ENCODE measurements around the gene CCDC80. TPM values are rescaled to one million over a fixed set of nuclear protein-coding genes. Genes with fewer than 3 reads are reported as not detected.

Gene CCDC80, protein sequence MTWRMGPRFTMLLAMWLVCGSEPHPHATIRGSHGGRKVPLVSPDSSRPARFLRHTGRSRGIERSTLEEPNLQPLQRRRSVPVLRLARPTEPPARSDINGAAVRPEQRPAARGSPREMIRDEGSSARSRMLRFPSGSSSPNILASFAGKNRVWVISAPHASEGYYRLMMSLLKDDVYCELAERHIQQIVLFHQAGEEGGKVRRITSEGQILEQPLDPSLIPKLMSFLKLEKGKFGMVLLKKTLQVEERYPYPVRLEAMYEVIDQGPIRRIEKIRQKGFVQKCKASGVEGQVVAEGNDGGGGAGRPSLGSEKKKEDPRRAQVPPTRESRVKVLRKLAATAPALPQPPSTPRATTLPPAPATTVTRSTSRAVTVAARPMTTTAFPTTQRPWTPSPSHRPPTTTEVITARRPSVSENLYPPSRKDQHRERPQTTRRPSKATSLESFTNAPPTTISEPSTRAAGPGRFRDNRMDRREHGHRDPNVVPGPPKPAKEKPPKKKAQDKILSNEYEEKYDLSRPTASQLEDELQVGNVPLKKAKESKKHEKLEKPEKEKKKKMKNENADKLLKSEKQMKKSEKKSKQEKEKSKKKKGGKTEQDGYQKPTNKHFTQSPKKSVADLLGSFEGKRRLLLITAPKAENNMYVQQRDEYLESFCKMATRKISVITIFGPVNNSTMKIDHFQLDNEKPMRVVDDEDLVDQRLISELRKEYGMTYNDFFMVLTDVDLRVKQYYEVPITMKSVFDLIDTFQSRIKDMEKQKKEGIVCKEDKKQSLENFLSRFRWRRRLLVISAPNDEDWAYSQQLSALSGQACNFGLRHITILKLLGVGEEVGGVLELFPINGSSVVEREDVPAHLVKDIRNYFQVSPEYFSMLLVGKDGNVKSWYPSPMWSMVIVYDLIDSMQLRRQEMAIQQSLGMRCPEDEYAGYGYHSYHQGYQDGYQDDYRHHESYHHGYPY
- total RNA-seq (ENCODE audit: low replicate concordance): 606 and 2,461 TPM in 2 replicates

DNA sequence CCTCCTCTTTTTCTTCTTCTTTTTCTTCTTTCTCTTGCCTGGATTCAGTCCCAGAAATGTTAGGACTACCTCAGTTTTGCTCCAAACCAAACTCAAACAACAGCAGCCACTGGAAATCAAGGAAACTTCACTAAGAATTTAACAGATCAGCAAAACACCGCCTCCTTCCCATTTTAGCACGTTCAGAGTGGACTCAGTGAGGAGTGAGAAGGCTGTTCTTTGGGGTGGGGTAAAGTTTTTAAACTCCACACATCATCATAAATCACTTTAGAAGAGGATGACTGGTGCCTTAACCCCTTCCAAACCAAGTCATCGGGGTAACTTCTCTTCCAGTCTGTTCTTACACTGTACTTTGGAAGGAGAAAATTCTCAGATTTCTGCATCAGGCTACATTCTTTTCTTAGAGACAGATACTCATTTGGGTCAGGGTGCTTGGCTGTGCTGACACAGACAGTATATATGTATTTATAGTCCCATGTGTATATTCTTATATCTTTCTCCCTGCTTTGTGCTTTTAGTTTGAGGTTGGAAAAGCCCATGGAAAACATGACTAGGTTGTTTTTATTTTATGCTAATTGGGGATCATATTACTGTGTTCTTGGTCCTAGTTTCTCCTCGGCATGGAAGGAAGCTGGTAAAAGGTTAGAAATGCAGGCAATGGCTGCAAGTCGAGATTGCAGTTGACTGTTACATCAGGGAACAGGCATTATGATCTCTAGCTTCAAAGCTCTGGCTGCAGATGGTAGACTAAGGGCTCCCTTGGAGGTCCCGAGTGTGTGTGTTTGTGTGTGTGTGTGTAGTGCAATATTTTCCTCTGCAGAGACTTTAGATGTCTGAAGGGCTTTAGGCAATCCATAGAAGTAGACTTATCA, at the start of gene CCDC80:
Gene CCDC80 (minus strand): TSS at position 214 of the 872 bp plus-strand sequence. CDS start 1,238 bp downstream, outside the sequence.

DNA sequence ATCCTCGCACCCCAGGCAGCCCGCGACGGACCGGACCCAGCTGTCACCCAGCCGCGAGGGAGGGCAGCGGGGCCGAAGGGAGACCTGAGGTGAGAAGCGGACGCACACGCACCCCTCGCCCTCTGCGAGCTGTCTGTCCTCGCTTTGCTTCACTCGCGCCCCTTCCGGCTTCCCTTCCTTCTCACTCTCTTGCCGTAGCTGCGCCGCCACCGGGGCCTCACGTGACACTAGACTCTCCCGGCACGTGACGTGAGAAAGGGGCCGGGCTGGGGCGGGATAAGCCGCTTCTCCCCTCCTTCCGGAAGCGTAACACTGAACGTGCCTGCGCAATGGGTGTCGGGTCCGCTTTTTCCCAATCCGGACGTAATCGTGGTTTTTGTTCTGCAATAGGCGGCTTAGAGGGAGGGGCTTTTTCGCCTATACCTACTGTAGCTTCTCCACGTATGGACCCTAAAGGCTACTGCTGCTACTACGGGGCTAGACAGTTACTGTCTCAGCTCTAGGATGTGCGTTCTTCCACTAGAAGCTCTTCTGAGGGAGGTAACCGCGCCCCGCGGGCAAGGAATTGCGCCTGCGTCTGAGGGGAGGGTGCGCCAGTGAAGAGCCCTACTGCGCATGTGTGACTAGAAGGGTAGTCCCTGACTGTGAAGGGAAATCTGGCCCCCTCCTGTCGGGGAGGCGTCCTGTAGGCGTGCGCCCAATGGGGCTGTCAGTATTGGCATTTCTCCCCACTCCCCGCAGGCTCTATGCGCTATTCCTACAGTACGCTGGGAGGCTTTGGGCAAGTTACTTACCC, 79.0 kb downstream of the CCDC80 start, which contains the start of the genes ATG3 and SLC35A5:
Gene ATG3 (minus strand): TSS at position 229 of the 796 bp plus-strand sequence. CDS start 434 bp downstream, outside the sequence.
Gene SLC35A5 (plus strand): TSS at position 312 of the 796 bp plus-strand sequence. CDS start 1,359 bp downstream, outside the sequence.

Other genes starting within 250 kb of the CCDC80 start
- not detected in 2 replicates for gene BTLA, start 141.7 kb downstream of the CCDC80 start, total RNA-seq (ENCODE audit: low replicate concordance)
- 66.9 and 80.4 TPM in 2 replicates for gene ATG3, start 79.2 kb downstream of the CCDC80 start, total RNA-seq (ENCODE audit: low replicate concordance)
- 18.0 and 21.5 TPM in 2 replicates for gene SLC35A5, start 79.1 kb downstream of the CCDC80 start, total RNA-seq (ENCODE audit: low replicate concordance)
- gene CD200R1L, start 205.7 kb upstream of the CCDC80 start, total RNA-seq (ENCODE audit: low replicate concordance): not detected in 2 replicates

All from smooth muscle cell of the coronary artery (primary cell).